Spleen (tissue), 11 donors: ENCODE results near the gene MT1A. TPM values are rescaled to one million over a fixed set of nuclear protein-coding genes. Genes with fewer than 3 reads are reported as not detected.

Experiments
- DNase-seq: peaks from one replicate; pipeline ENCODE4 v3.0.0-alpha.2; 2020
- H3K27ac ChIP-seq, 8 donors: fragments of 200-600 bp; sonication (generic) in 7 of 8; 1 replicate in 4 of 8; 2 replicates in 4 of 8; pipeline versions ENCODE4 v1.5.0 to v1.8.0; 2016 to 2021; ENCODE audit warnings: inconsistent platforms in 4 of 8, mild to moderate bottlenecking in 4 of 8, moderate library complexity in 1 of 8
- H3K27me3 ChIP-seq, 7 donors: fragments of 200-600 bp; sonication (generic) in 6 of 7; replicated peaks in 1 of 7; 1 replicate in 4 of 7; 2 replicates in 3 of 7; pipeline versions ENCODE4 v1.5.0 to v1.8.0; 2016 to 2021; ENCODE audit warnings: inconsistent platforms in 3 of 7, mild to moderate bottlenecking in 1 of 7
- H3K36me3 ChIP-seq, 6 donors: fragments of 200-600 bp; sonication (generic) in 5 of 6; 1 replicate in 4 of 6; 2 replicates in 2 of 6; pipeline versions ENCODE4 v1.5.0 to v1.8.0; 2016 to 2021; ENCODE audit warnings: inconsistent platforms in 2 of 6
- H3K4me1 ChIP-seq, 6 donors: fragments of 200-600 bp; sonication (generic) in 5 of 6; 1 replicate in 3 of 6; 2 replicates in 3 of 6; pipeline versions ENCODE4 v1.5.0 to v1.8.0; 2016 to 2021; ENCODE audit warnings: inconsistent platforms in 3 of 6
- H3K4me3 ChIP-seq, 8 donors: fragments of 200-600 bp; sonication (generic) in 7 of 8; 1 replicate in 4 of 8; 2 replicates in 4 of 8; pipeline versions ENCODE4 v1.5.0 to v1.8.0; 2016 to 2021; ENCODE audit warnings: inconsistent platforms in 4 of 8, mild to moderate bottlenecking in 4 of 8, moderate library complexity in 2 of 8
- H3K9me3 ChIP-seq, 8 donors: fragments of 200-600 bp; sonication (generic) in 7 of 8; 1 replicate in 4 of 8; 2 replicates in 4 of 8; pipeline versions ENCODE4 v1.5.0 to v1.8.0; 2016 to 2021; ENCODE audit warnings: inconsistent platforms in 4 of 8
- CTCF ChIP-seq, 11 experiments: fragments of 200-600 bp in 7 of 11; fragments of 450-650 bp in 4 of 11; sonication (generic) in 4 of 11; IDR thresholded peaks in 8 of 11; conservative IDR thresholded peaks in 3 of 11; 1 replicate in 7 of 11; 2 replicates in 4 of 11; pipeline versions ENCODE4 v1.4.0 to v1.8.0; 2016 to 2021; ENCODE audit warnings: antibody characterized with exemption in 11 of 11, inconsistent platforms in 4 of 11, mild to moderate bottlenecking in 1 of 11
- POLR2A ChIP-seq, 3 donors: fragments of 450-650 bp; IDR thresholded peaks; one replicate each; pipeline ENCODE4 v1.5.1; 2017; ENCODE audit warnings: antibody characterized with exemption in 3 of 3, mild to moderate bottlenecking in 1 of 3
- POLR2AphosphoS5 ChIP-seq, 3 donors: sonication (generic); formaldehyde crosslinking; IDR thresholded peaks; one replicate each; pipeline ENCODE4 v1.5.1; 2017; ENCODE audit warnings: antibody characterized with exemption in 3 of 3
- WGBS, 5 donors: extraction: QIAGEN DNeasy Blood & Tissue Kit in 3 of 5; methylation state at CpG; one replicate each; pipeline versions ENCODE4 v1.1.5 to v1.1.7; 2013 to 2018; 5-methylcytosine and 5-hydroxymethylcytosine counted together
- intact Hi-C: fragments of 100-400 bp; cut with DNase I; formaldehyde crosslinking; loops from one replicate; pipeline ENCODE4 v1.15.0; 2023; ENCODE audit warnings: low total_unique reads
- polyA plus RNA-seq, 3 donors: library from polyadenylated mRNA; stranded (reverse); fragments of 200-250 nt; gene quantifications; one replicate each; pipeline ENCODE4 v1.2.1, GENCODE V29; 2013
- total RNA-seq, 7 donors: library from RNA; depleted of rRNA in 3 of 7; stranded (reverse); fragments of >200 nt in 3 of 7; fragmentation: NEBNext Ultra II Directional in 4 of 7; extraction: Animal tissue kit (Norgen Biotek cat#: 25700) in 4 of 7; gene quantifications; one replicate each; pipeline versions ENCODE4 v1.1.0 to v1.2.1, GENCODE V29; 2016 to 2021
- donor health status: healthy with polysubstance abuse.
- donor health status: DM: no; HTN: no; CAD: no; lungs with moderate emphysema.
- donor health status: DM: no; HTN: no; CAD: no.
- donor health status: Bipolar disorder and iron deficiency.
- donor health status: healthy.
- donor health status: DM: no; HTN: no; CAD: no.
- donor health status: DM: yes; HTN: yes; CAD: no.

Gene MT1A
- total and polyA plus RNA-seq, 10 donors, result 1.1 to 27.3 (median 5.0) TPM; not detected in 4

- H3K36me3 ChIP-seq, result no peaks in the 10 kb centered on the region
- 62 to 91% (median 83%) methylated on average over 3 of the region's 3 CpGs for WGBS, 5 donors
- no peak overlapping the region for H3K4me3 ChIP-seq
- TF ChIP-seq POLR2AphosphoS5 (IDR thresholded peaks at IDR 0.05) (no peak), POLR2A (IDR thresholded peaks at IDR 0.05) (no peak), CTCF (IDR thresholded peaks at IDR 0.05 in 8 of 11, conservative IDR thresholded peaks at IDR 0.05 in 3 of 11) (no peak)
- H3K27me3 ChIP-seq, result peaks cover 0 to 4% (median 0%) of the 10 kb centered on the region in 7 donors
- DNase-seq, result no peak
- intact Hi-C loops, result loop anchor here (10.0 kb wide), 2 partner anchors 79 to 91 kb away; partner anchors contain the start of gene MT1X
- peak overlapping the region; percentile 75 to 96 (median 89) for H3K27ac ChIP-seq
- no peaks in the 10 kb centered on the region for H3K9me3 ChIP-seq
- peaks cover 22 to 64% (median 43%) of the 10 kb centered on the region in 6 donors for H3K4me1 ChIP-seq
These were observed 32.4 kb upstream of the MT1A start for GRCh38 chr16:56606071-56606475.

- no peak for DNase-seq
- H3K27ac ChIP-seq, result peak overlapping the region; percentile 75 to 96 (median 89)
- H3K4me3 ChIP-seq, result no peak overlapping the region
- H3K9me3 ChIP-seq, result no peaks in the 10 kb centered on the region
- no peaks in the 10 kb centered on the region for H3K27me3 ChIP-seq
- intact Hi-C loops, result loop anchor here (10.0 kb wide), 2 partner anchors 78 to 92 kb away; partner anchors contain the start of gene MT1X
- H3K4me1 ChIP-seq, result peaks cover 24 to 69% (median 46%) of the 10 kb centered on the region in 6 donors
- H3K36me3 ChIP-seq, result no peaks in the 10 kb centered on the region
- TF ChIP-seq CTCF (IDR thresholded peaks at IDR 0.05 in 8 of 11, conservative IDR thresholded peaks at IDR 0.05 in 3 of 11) (no peak), POLR2AphosphoS5 (IDR thresholded peaks at IDR 0.05) (no peak), POLR2A (IDR thresholded peaks at IDR 0.05) (no peak)
- WGBS, 5 donors, result 43 to 74% (median 67%) methylated on average over 8 of the region's 8 CpGs
These were observed 31.9 kb upstream of the MT1A start for GRCh38 chr16:56606476-56607108.

GRCh38 chr16:56607109-56607618 is 31.3 kb upstream of the MT1A start:
- TF ChIP-seq POLR2AphosphoS5 (IDR thresholded peaks at IDR 0.05) (peak; percentile 65 to 94 (median 92)), POLR2A (IDR thresholded peaks at IDR 0.05) (peak in 1 of 3 donors; percentile 43), CTCF (IDR thresholded peaks at IDR 0.05 in 8 of 11, conservative IDR thresholded peaks at IDR 0.05 in 3 of 11) (no peak)
- no peak overlapping the region for H3K4me3 ChIP-seq
- H3K36me3 ChIP-seq, result no peaks in the 10 kb centered on the region
- peak; percentile 89 for DNase-seq
- no peaks in the 10 kb centered on the region for H3K9me3 ChIP-seq
- peak overlapping the region; percentile 78 to 96 (median 89) for H3K27ac ChIP-seq
- WGBS, 5 donors, result 39 to 58% (median 43%) methylated on average over 14 of the region's 14 CpGs
- intact Hi-C loops, result loop anchor here (10.0 kb wide), 2 partner anchors 78 to 92 kb away; partner anchors contain the start of gene MT1X
- peaks cover 24 to 72% (median 47%) of the 10 kb centered on the region in 6 donors for H3K4me1 ChIP-seq
- no peaks in the 10 kb centered on the region for H3K27me3 ChIP-seq

GRCh38 chr16:56607675-56608042 is 30.8 kb upstream of the MT1A start:
- WGBS, 5 donors, result 47 to 68% (median 61%) methylated on average over 2 of the region's 2 CpGs
- Histone ChIP-seq H3K27ac (peak overlapping the region; percentile 78 to 96 (median 89)), H3K27me3 (no peaks in the 10 kb centered on the region), H3K9me3 (no peaks in the 10 kb centered on the region), H3K36me3 (no peaks in the 10 kb centered on the region), H3K4me3 (peak overlapping the region in 4 of 8 donors; percentile 57 to 75 (median 66)), H3K4me1 (peaks cover 24 to 72% (median 47%) of the 10 kb centered on the region in 6 donors)
- DNase-seq, result no peak
- TF ChIP-seq POLR2A (IDR thresholded peaks at IDR 0.05) (no peak), CTCF (IDR thresholded peaks at IDR 0.05 in 8 of 11, conservative IDR thresholded peaks at IDR 0.05 in 3 of 11) (no peak), POLR2AphosphoS5 (IDR thresholded peaks at IDR 0.05) (no peak)
- intact Hi-C loops, result loop anchor here (10.0 kb wide), 2 partner anchors 77 to 93 kb away; partner anchors contain the start of gene MT1X
